GM13977 (cell line): ENCODE data around the gene MLLT3.
A peak's percentile ranks its signal among the peaks of the same experiment; 100 is the strongest.

ENCODE experiments used
- DNase-seq: peaks from one replicate; pipeline ENCODE4 v3.0.0; 2012; ENCODE audit warnings: low spot score
- in situ Hi-C: fragments of 300-500 bp; cut with MboI; formaldehyde crosslinking; loops from one replicate; pipeline ENCODE4 v1.12.0; 2022; ENCODE audit warnings: low sequenced_read_pairs, low pct_unique_long_range_greater_than_20kb, mixed read lengths, inconsistent platforms; ENCODE audit not compliant: unreplicated experiment
- TF ChIP-seq, protein P1 (sequence below): IDR thresholded peaks from 2 replicates; pipeline ENCODE4 v1.5.1; 2012; ENCODE audit warnings: mild to moderate bottlenecking, control low read depth; ENCODE audit not compliant: insufficient read depth; ENCODE audit errors: extremely low read depth, missing control alignments

The MLLT3 gene

GRCh38 chr9:20361229-20361628 is 261.1 kb downstream of the MLLT3 start:
- in situ Hi-C loops = loop anchor here (25.0 kb wide), 2 partner anchors 576 to 751 kb away; no protein-coding TSS in a partner anchor
- DNase-seq = no peak
- TF ChIP-seq, protein P1, sequence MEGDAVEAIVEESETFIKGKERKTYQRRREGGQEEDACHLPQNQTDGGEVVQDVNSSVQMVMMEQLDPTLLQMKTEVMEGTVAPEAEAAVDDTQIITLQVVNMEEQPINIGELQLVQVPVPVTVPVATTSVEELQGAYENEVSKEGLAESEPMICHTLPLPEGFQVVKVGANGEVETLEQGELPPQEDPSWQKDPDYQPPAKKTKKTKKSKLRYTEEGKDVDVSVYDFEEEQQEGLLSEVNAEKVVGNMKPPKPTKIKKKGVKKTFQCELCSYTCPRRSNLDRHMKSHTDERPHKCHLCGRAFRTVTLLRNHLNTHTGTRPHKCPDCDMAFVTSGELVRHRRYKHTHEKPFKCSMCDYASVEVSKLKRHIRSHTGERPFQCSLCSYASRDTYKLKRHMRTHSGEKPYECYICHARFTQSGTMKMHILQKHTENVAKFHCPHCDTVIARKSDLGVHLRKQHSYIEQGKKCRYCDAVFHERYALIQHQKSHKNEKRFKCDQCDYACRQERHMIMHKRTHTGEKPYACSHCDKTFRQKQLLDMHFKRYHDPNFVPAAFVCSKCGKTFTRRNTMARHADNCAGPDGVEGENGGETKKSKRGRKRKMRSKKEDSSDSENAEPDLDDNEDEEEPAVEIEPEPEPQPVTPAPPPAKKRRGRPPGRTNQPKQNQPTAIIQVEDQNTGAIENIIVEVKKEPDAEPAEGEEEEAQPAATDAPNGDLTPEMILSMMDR = no peak

GRCh38 chr9:20358207-20358606 is 264.1 kb downstream of the MLLT3 start:
- no peak for DNase-seq
- in situ Hi-C loops = loop anchor here (10.0 to 25.0 kb wide), 3 partner anchors 267 to 754 kb away; partner anchors contain the start of gene MLLT3
- TF ChIP-seq, protein P1 = no peak

DNA sequence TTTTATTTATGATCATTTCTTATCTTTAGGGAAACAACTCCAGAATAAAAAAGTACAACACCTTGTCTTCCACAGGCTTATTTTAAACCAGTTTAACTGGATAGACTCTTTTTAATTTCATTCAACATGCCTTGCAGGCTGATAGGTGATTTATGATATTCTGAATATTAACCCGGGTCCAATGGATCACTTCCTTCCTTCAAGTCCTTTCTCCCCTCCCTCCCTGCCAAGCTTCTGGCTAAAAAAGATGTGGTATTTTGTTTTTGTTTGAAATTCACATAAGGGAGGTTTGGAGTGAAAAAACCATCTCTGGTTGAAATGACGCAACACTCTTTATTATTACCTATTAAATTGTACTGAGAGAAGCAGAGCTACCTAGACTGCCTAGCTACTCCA is 265.3 kb downstream of the MLLT3 start:
- DNase-seq = no peak
- TF ChIP-seq, protein P1 = no peak
- in situ Hi-C loops = loop anchor here (10.0 to 25.0 kb wide), 3 partner anchors 268 to 755 kb away; partner anchors contain the start of gene MLLT3

GRCh38 chr9:20356403-20357036 is 265.8 kb downstream of the MLLT3 start:
- in situ Hi-C loops = loop anchor here (10.0 to 25.0 kb wide), 3 partner anchors 268 to 756 kb away; partner anchors contain the start of gene MLLT3
- DNase-seq = peak; percentile 48
- TF ChIP-seq, protein P1 = peak; percentile 79

DNA sequence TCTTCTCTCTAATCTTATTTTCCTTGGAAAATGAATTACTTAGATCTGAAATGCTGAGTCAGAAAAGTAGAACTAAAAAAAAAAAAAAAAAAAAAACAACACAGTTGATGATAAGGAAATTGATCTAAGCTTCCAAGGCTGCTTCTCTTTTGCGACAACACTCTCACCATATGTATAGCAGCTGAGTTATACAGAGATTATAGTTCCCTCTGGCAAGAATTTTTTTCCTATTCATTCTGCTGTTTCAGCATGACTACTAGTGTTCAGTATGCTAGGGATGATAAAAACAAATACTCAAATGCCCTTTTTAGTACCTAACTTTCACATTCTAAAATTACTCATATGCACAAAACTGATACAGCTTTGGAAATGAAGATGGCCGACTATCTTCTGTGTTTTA is 267.3 kb downstream of the MLLT3 start:
- TF ChIP-seq, protein P1 = no peak
- in situ Hi-C loops = loop anchor here (10.0 to 25.0 kb wide), 3 partner anchors 270 to 757 kb away; partner anchors contain the start of gene MLLT3
- peak; percentile 45 for DNase-seq

DNA sequence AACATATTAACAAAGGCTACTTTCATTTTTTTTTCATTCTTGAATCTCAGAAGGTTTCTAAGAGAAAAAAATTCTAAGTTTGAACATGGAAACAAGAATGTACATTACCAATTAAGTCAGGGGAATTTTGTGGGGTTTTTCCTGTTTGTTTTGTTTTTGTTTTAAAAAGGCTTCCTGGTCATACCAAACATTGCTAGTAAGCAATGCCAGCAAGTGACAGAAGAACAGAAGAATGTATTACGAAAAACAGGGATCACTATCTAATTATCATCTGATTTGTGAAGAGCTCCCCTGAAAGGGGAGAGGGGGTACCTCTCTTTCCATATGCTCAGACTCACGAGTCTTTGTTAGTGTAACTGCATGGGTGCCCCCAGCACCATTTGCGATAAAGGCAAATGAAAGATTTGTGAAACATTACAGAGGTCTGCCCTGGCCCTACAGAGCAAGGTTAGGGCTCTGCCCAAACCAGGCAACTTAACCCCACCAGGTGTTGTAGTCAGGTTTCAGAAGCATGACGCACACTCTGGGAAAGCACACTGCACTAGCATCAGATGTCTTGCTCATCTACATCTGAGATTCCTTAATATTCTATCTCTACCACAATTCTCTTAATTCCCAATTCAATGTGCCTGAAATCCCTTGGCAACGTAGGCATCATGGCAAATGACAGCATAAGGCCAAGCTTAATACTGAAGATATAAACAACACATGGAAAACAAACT is 268.2 kb downstream of the MLLT3 start:
- TF ChIP-seq, protein P1 = no peak
- DNase-seq = no peak
- in situ Hi-C loops = loop anchor here (10.0 to 25.0 kb wide), 3 partner anchors 271 to 758 kb away; partner anchors contain the start of gene MLLT3
